ENCODE data around the gene DMRT3. TPM values are rescaled to one million over a fixed set of nuclear protein-coding genes. Genes with fewer than 3 reads are reported as not detected.

The DMRT3 gene
- polyA plus RNA-seq, 3 donors, result not detected

- no peak overlapping the region for H3K4me3 ChIP-seq (replicated peaks in 1 of 3; ENCODE audit: low read depth in 2 of 3, low read length in 3 of 3)
- peaks cover 36 to 37% of the 10 kb centered on the region in 2 donors for H3K27me3 ChIP-seq (ENCODE audit: control insufficient read depth in 2 of 2, insufficient read depth in 2 of 2, low read length in 2 of 2)
- no peak overlapping the region for H3K4me2 ChIP-seq (replicated peaks; ENCODE audit: extremely low read depth, low read length, poor library complexity, severe bottlenecking)
- H3K27me3 Mint-ChIP-seq (ENCODE audit: low read depth in 3 of 3), result peaks cover 20 to 33% (median 22%) of the 10 kb centered on the region in 3 donors
- H3K36me3 Mint-ChIP-seq, result no peaks in the 10 kb centered on the region
- no CpG with 5 or more reads among the region's 4 CpGs for WGBS (ENCODE audit: insufficient coverage)
- H3K36me3 ChIP-seq (replicated peaks in 1 of 2; ENCODE audit: control insufficient read depth in 1 of 2, insufficient read depth in 2 of 2, low read length in 2 of 2), result no peaks in the 10 kb centered on the region
- H3K9me3 ChIP-seq (replicated peaks in 1 of 2; ENCODE audit: control insufficient read depth in 1 of 2, insufficient read depth in 1 of 2, low read length in 2 of 2), result no peaks in the 10 kb centered on the region
- no peak overlapping the region for H3K9ac ChIP-seq (ENCODE audit: insufficient read depth, low read length, poor library complexity, severe bottlenecking)
- H3K27ac Mint-ChIP-seq, result no peak overlapping the region
- no peaks in the 10 kb centered on the region for H4K20me1 ChIP-seq (ENCODE audit: insufficient read depth, low read length)
- intact Hi-C loops (cut with micrococcal nuclease), result no loop called here
- no peak overlapping the region for H2AFZ ChIP-seq (ENCODE audit: insufficient read depth, low read depth, low read length, poor library complexity, severe bottlenecking)
- no peaks in the 10 kb centered on the region for H3K9me3 Mint-ChIP-seq
- TF ChIP-seq CTCF (IDR thresholded peaks at IDR 0.05), result no peak
- peak overlapping the region in 1 of 2 donors; percentile 3 for H3K4me3 Mint-ChIP-seq
- no peak for DNase-seq
- H3K4me1 Mint-ChIP-seq, result no peaks in the 10 kb centered on the region
- no peaks in the 10 kb centered on the region for H3K79me2 ChIP-seq (ENCODE audit: insufficient read depth, low read length)
- H3K27ac ChIP-seq (ENCODE audit: low read depth in 1 of 2, low read length in 2 of 2), result no peak overlapping the region
- H3K4me1 ChIP-seq (ENCODE audit: control insufficient read depth in 1 of 2, insufficient read depth in 2 of 2, low read length in 2 of 2), result no peaks in the 10 kb centered on the region
These were observed 23.9 kb upstream of the DMRT3 start for GRCh38 chr9:952546-952945.

GRCh38 chr9:959105-959504, 17.4 kb upstream of the DMRT3 start:
- no peak overlapping the region for H2AFZ ChIP-seq (ENCODE audit: insufficient read depth, low read depth, low read length, poor library complexity, severe bottlenecking)
- H3K27ac ChIP-seq (ENCODE audit: low read depth in 1 of 2, low read length in 2 of 2), result no peak overlapping the region
- WGBS (ENCODE audit: insufficient coverage), result 75% methylated on average over 2 of the region's 4 CpGs
- Mint-ChIP-seq H3K27me3 (ENCODE audit: low read depth in 3 of 3) (peaks cover 50 to 62% (median 59%) of the 10 kb centered on the region in 3 donors), H3K27ac (no peak overlapping the region), H3K36me3 (no peaks in the 10 kb centered on the region), H3K9me3 (no peaks in the 10 kb centered on the region), H3K4me1 (no peaks in the 10 kb centered on the region), H3K4me3 (no peak overlapping the region)
- intact Hi-C loops (cut with micrococcal nuclease), result no loop called here
- no peak overlapping the region for H3K4me3 ChIP-seq (replicated peaks in 1 of 3; ENCODE audit: low read depth in 2 of 3, low read length in 3 of 3)
- no peak overlapping the region for H3K9ac ChIP-seq (ENCODE audit: insufficient read depth, low read length, poor library complexity, severe bottlenecking)
- no peak overlapping the region for H3K4me2 ChIP-seq (replicated peaks; ENCODE audit: extremely low read depth, low read length, poor library complexity, severe bottlenecking)
- H4K20me1 ChIP-seq (ENCODE audit: insufficient read depth, low read length), result no peaks in the 10 kb centered on the region
- no peaks in the 10 kb centered on the region for H3K4me1 ChIP-seq (ENCODE audit: control insufficient read depth in 1 of 2, insufficient read depth in 2 of 2, low read length in 2 of 2)
- DNase-seq, result no peak
- H3K9me3 ChIP-seq (replicated peaks in 1 of 2; ENCODE audit: control insufficient read depth in 1 of 2, insufficient read depth in 1 of 2, low read length in 2 of 2), result no peaks in the 10 kb centered on the region
- peaks cover 54 to 65% of the 10 kb centered on the region in 2 donors for H3K27me3 ChIP-seq (ENCODE audit: control insufficient read depth in 2 of 2, insufficient read depth in 2 of 2, low read length in 2 of 2)
- no peaks in the 10 kb centered on the region for H3K36me3 ChIP-seq (replicated peaks in 1 of 2; ENCODE audit: control insufficient read depth in 1 of 2, insufficient read depth in 2 of 2, low read length in 2 of 2)
- TF ChIP-seq CTCF (IDR thresholded peaks at IDR 0.05), result no peak
- H3K79me2 ChIP-seq (ENCODE audit: insufficient read depth, low read length), result no peaks in the 10 kb centered on the region
